ENCODE results near the gene SNX9. TPM values are rescaled to one million over a fixed set of nuclear protein-coding genes. Genes with fewer than 3 reads are reported as not detected.

Gene SNX9
- total RNA-seq, 1 donor from 2014 or later, result 25.0 TPM

- Histone ChIP-seq H3K4me1 (peaks cover 34% of the 10 kb centered on the region), H3K27ac (peak overlapping the region; percentile 56), H3K36me3 (no peaks in the 10 kb centered on the region), H3K27me3 (ENCODE audit: low read depth) (no peaks in the 10 kb centered on the region), H3K4me3 (peak overlapping the region; percentile 83), H3K9me3 (no peaks in the 10 kb centered on the region)
- no peak for ATAC-seq
- intact Hi-C loops (cut with DNase I), result no loop called here
- TF ChIP-seq CTCF (IDR thresholded peaks at IDR 0.05), result no peak
- no peak for DNase-seq
These were observed 159.7 kb downstream of the SNX9 start for GRCh38 chr6:157982563-157983405.

- intact Hi-C loops (cut with DNase I), result no loop called here
- Histone ChIP-seq H3K4me1 (peaks cover 34% of the 10 kb centered on the region), H3K4me3 (no peak overlapping the region), H3K36me3 (no peaks in the 10 kb centered on the region), H3K9me3 (no peaks in the 10 kb centered on the region), H3K27me3 (ENCODE audit: low read depth) (no peaks in the 10 kb centered on the region), H3K27ac (no peak overlapping the region)
- ATAC-seq (no peak), DNase-seq (no peak)
- TF ChIP-seq CTCF (IDR thresholded peaks at IDR 0.05), result no peak
These were observed 160.5 kb downstream of the SNX9 start for GRCh38 chr6:157983406-157984119.

GRCh38 chr6:157984128-157984527, 161.1 kb downstream of the SNX9 start:
- Histone ChIP-seq H3K27me3 (ENCODE audit: low read depth) (no peaks in the 10 kb centered on the region), H3K27ac (no peak overlapping the region), H3K4me3 (no peak overlapping the region), H3K9me3 (no peaks in the 10 kb centered on the region), H3K36me3 (no peaks in the 10 kb centered on the region), H3K4me1 (peaks cover 34% of the 10 kb centered on the region)
- ATAC-seq (no peak), DNase-seq (no peak)
- TF ChIP-seq CTCF (IDR thresholded peaks at IDR 0.05), result no peak
- intact Hi-C loops (cut with DNase I), result no loop called here

- no peaks in the 10 kb centered on the region for H3K9me3 ChIP-seq
- H3K4me1 ChIP-seq, result peaks cover 39% of the 10 kb centered on the region
- no peaks in the 10 kb centered on the region for H3K36me3 ChIP-seq
- no peak overlapping the region for H3K27ac ChIP-seq
- DNase-seq (no peak), ATAC-seq (no peak)
- H3K27me3 ChIP-seq (ENCODE audit: low read depth), result no peaks in the 10 kb centered on the region
- no peak overlapping the region for H3K4me3 ChIP-seq
- intact Hi-C loops (cut with DNase I), result no loop called here
- TF ChIP-seq CTCF (IDR thresholded peaks at IDR 0.05), result no peak
These were observed 161.7 kb downstream of the SNX9 start for GRCh38 chr6:157984686-157985225.

GRCh38 chr6:157985378-157986155, 162.5 kb downstream of the SNX9 start:
- Histone ChIP-seq H3K36me3 (no peaks in the 10 kb centered on the region), H3K9me3 (no peaks in the 10 kb centered on the region), H3K27me3 (ENCODE audit: low read depth) (no peaks in the 10 kb centered on the region), H3K27ac (no peak overlapping the region), H3K4me3 (no peak overlapping the region), H3K4me1 (peaks cover 46% of the 10 kb centered on the region)
- DNase-seq (no peak), ATAC-seq (no peak)
- TF ChIP-seq CTCF (IDR thresholded peaks at IDR 0.05), result no peak
- intact Hi-C loops (cut with DNase I), result no loop called here
